WTC11 (cell line): ENCODE data around the gene SLC8B1.

Experiments
- MYBL2 ChIP-seq: sonication (generic); formaldehyde crosslinking; IDR thresholded peaks from 2 replicates; pipeline ENCODE4 v1.8.1; 2023; ENCODE audit warnings: mild to moderate bottlenecking, moderate library complexity, missing genetic modification reagents
- USF2 ChIP-seq: sonication (generic); formaldehyde crosslinking; IDR thresholded peaks from 2 replicates; pipeline ENCODE4 v1.8.1; 2023; ENCODE audit warnings: mild to moderate bottlenecking, missing genetic modification reagents, moderate library complexity

DNA sequence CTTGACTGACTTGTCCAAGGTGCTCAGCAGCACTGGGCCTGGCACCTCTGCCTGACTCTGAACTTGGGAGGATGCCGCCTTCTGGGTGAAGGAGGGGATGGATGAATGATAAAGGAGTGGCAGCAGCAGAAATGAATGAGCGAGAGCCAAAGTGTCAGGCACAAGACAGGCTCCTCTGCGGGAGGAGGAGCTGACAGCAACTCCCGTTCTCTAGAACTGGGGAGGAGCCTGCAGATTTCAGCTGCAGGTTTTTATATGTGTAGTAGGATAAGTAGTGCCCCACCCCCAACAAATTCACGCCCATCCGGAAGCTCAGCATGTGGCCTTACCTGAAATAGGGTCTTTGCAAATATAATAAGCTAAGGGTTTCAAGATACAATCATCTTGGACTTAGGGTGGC lies 33.1 kb downstream of the SLC8B1 start:
- TF ChIP-seq USF2 (CRISPR knock-in tag) (no peak), MYBL2 (no peak)
